ENCODE measurements around the gene IGF2. TPM values are rescaled to one million over a fixed set of nuclear protein-coding genes. Genes with fewer than 3 reads are reported as not detected.

Gene IGF2
- polyA plus RNA-seq, 1 donor (not counting 4 experiments of a cell fraction or from before 2014, with no cell fraction given) = not detected

- Histone ChIP-seq H3K9me1 (ENCODE audit: control insufficient read depth, extremely low read depth, insufficient read depth, low read length) (no peaks in the 10 kb centered on the region), H3K9me3 (ENCODE audit: control insufficient read depth, low read depth, low read length) (peaks cover 8% of the 10 kb centered on the region), H3K27me3 (ENCODE audit: control insufficient read depth, extremely low read depth, insufficient read depth, low read length) (peaks cover 37% of the 10 kb centered on the region), H2AFZ (ENCODE audit: control insufficient read depth, low read length) (no peak overlapping the region), H3K4me3 (ENCODE audit: control insufficient read depth in 2 of 3, extremely low read depth in 1 of 3, insufficient read depth in 2 of 3, low read depth in 1 of 3, low read length in 3 of 3) (no peak overlapping the region), H4K20me1 (ENCODE audit: control insufficient read depth, extremely low read depth, insufficient read depth, low read length) (no peaks in the 10 kb centered on the region), H3K36me3 (ENCODE audit: control insufficient read depth in 2 of 2, extremely low read depth in 1 of 2, insufficient read depth in 2 of 2, low read length in 2 of 2) (no peaks in the 10 kb centered on the region), H3K4me2 (ENCODE audit: control insufficient read depth, extremely low read depth, insufficient read depth, low read depth, low read length) (no peak overlapping the region), H3K79me2 (ENCODE audit: control insufficient read depth, insufficient read depth, low read length) (no peaks in the 10 kb centered on the region), H3K27ac (ENCODE audit: control insufficient read depth, insufficient read depth, low read length) (no peak overlapping the region), H3K9ac (ENCODE audit: control insufficient read depth, extremely low read depth, insufficient read depth, low read length) (no peak overlapping the region), H3K4me1 (ENCODE audit: control insufficient read depth, extremely low read depth, insufficient read depth, low read length) (no peaks in the 10 kb centered on the region)
- DNase-seq (ENCODE audit: low read depth, low spot score) (no peak), FAIRE-seq (no peak)
- no peak for TF ChIP-seq CTCF (optimal IDR thresholded peaks at IDR 0.05 in 1 of 3, IDR thresholded peaks at IDR 0.05 in 1 of 3, conservative IDR thresholded peaks at IDR 0.05 in 1 of 3; ENCODE audit: extremely low read depth in 1 of 3, insufficient read depth in 2 of 3, low read length in 3 of 3)
- no peak for TF ChIP-seq EZH2 (IDR thresholded peaks at IDR 0.05; ENCODE audit: low read length)
- dilution Hi-C loops (cut with MboI; ENCODE audit: extremely low pct_ligation_motif_present, low sequenced_read_pairs) = no loop called here
These were observed 18.7 kb downstream of the IGF2 start for GRCh38 chr11:2120359-2121100.

- no peaks in the 10 kb centered on the region for H4K20me1 ChIP-seq (ENCODE audit: control insufficient read depth, extremely low read depth, insufficient read depth, low read length)
- no peak overlapping the region for H3K4me2 ChIP-seq (ENCODE audit: control insufficient read depth, extremely low read depth, insufficient read depth, low read depth, low read length)
- H3K79me2 ChIP-seq (ENCODE audit: control insufficient read depth, insufficient read depth, low read length) = no peaks in the 10 kb centered on the region
- H3K27me3 ChIP-seq (ENCODE audit: control insufficient read depth, extremely low read depth, insufficient read depth, low read length) = peaks cover 40% of the 10 kb centered on the region
- peaks cover 8% of the 10 kb centered on the region for H3K9me3 ChIP-seq (ENCODE audit: control insufficient read depth, low read depth, low read length)
- H3K27ac ChIP-seq (ENCODE audit: control insufficient read depth, insufficient read depth, low read length) = no peak overlapping the region
- H3K4me3 ChIP-seq (ENCODE audit: control insufficient read depth in 2 of 3, extremely low read depth in 1 of 3, insufficient read depth in 2 of 3, low read depth in 1 of 3, low read length in 3 of 3) = no peak overlapping the region
- no peak overlapping the region for H2AFZ ChIP-seq (ENCODE audit: control insufficient read depth, low read length)
- DNase-seq (ENCODE audit: low read depth, low spot score) = no peak
- dilution Hi-C loops (cut with MboI; ENCODE audit: extremely low pct_ligation_motif_present, low sequenced_read_pairs) = no loop called here
- H3K9me1 ChIP-seq (ENCODE audit: control insufficient read depth, extremely low read depth, insufficient read depth, low read length) = no peaks in the 10 kb centered on the region
- FAIRE-seq = no peak
- no peaks in the 10 kb centered on the region for H3K36me3 ChIP-seq (ENCODE audit: control insufficient read depth in 2 of 2, extremely low read depth in 1 of 2, insufficient read depth in 2 of 2, low read length in 2 of 2)
- H3K9ac ChIP-seq (ENCODE audit: control insufficient read depth, extremely low read depth, insufficient read depth, low read length) = no peak overlapping the region
- no peak for TF ChIP-seq EZH2 (IDR thresholded peaks at IDR 0.05; ENCODE audit: low read length)
- no peak for TF ChIP-seq CTCF (optimal IDR thresholded peaks at IDR 0.05 in 1 of 3, IDR thresholded peaks at IDR 0.05 in 1 of 3, conservative IDR thresholded peaks at IDR 0.05 in 1 of 3; ENCODE audit: extremely low read depth in 1 of 3, insufficient read depth in 2 of 3, low read length in 3 of 3)
- no peaks in the 10 kb centered on the region for H3K4me1 ChIP-seq (ENCODE audit: control insufficient read depth, extremely low read depth, insufficient read depth, low read length)
These were observed 20.5 kb downstream of the IGF2 start for GRCh38 chr11:2118677-2119076.
